Right lobe of liver (tissue), 6 donors: Measurements from ENCODE around the gene KIF5B. TPM values are rescaled to one million over a fixed set of nuclear protein-coding genes. Genes with fewer than 3 reads are reported as not detected.

Experiments
- ATAC-seq, 4 donors: fragments of 200-7000 bp; cut with Tn5 transposase; one replicate each; pipeline ENCODE4 v1.9.1; 2020; ENCODE audit warnings: mild to moderate bottlenecking in 4 of 4, moderate library complexity in 4 of 4
- DNase-seq, 3 donors: peaks; one replicate each; pipeline ENCODE4 v3.0.0-alpha.2; 2020
- H3K27ac ChIP-seq, 3 donors: fragments of 200-600 bp; one replicate each; pipeline ENCODE4 v1.8.0; 2022
- H3K27me3 ChIP-seq, 2 donors: fragments of 200-600 bp; one replicate each; pipeline ENCODE4 v1.8.0; 2022
- H3K36me3 ChIP-seq, 4 donors: fragments of 200-600 bp; sonication (generic) in 1 of 4; one replicate each; pipeline versions ENCODE4 v1.5.1 to v1.8.0; 2017 to 2022; ENCODE audit warnings: control low read depth in 1 of 4
- H3K4me1 ChIP-seq, 4 donors: fragments of 200-600 bp; sonication (generic) in 1 of 4; one replicate each; pipeline versions ENCODE4 v1.5.1 to v1.8.0; 2017 to 2022; ENCODE audit warnings: control low read depth in 1 of 4
- H3K4me3 ChIP-seq, 3 donors: fragments of 200-600 bp; one replicate each; pipeline ENCODE4 v1.8.0; 2022
- H3K9me3 ChIP-seq, 4 donors: fragments of 200-600 bp; sonication (generic) in 1 of 4; one replicate each; pipeline versions ENCODE4 v1.5.1 to v1.8.0; 2017 to 2022; ENCODE audit warnings: control low read depth in 1 of 4
- POLR2A ChIP-seq: fragments of 450-650 bp; IDR thresholded peaks from one replicate; pipeline ENCODE4 v1.6.1; 2017; ENCODE audit warnings: antibody characterized with exemption, mild to moderate bottlenecking
- WGBS: methylation state at CpG from one replicate; pipeline ENCODE4 v1.1.6; 2018; ENCODE audit warnings: low coverage, low lambda C conversion rate; ENCODE audit not compliant: insufficient coverage; ENCODE audit errors: missing lambda C conversion rate; 5-methylcytosine and 5-hydroxymethylcytosine counted together
- intact Hi-C, 2 donors: fragments of 100-400 bp; cut with DNase I; formaldehyde crosslinking; loops; one replicate each; pipeline versions ENCODE4 v1.11.2 to v1.14.1; 2022
- total RNA-seq, 6 experiments: library from RNA; depleted of rRNA in 2 of 6; stranded (reverse); fragments of >200 nt in 2 of 6; fragmentation: NEBNext Ultra II Directional in 3 of 6; extraction: Animal tissue kit (Norgen Biotek cat#: 25700) in 3 of 6; gene quantifications; one replicate each; pipeline versions ENCODE4 v1.1.0 to v1.2.4, GENCODE V29; 2016 to 2023
- TF ChIP-seq, protein P1 (sequence below), 4 donors: fragments of 200-600 bp in 3 of 4; fragments of 450-650 bp in 1 of 4; IDR thresholded peaks; one replicate each; pipeline versions ENCODE4 v1.5.1 to v1.8.0; 2016 to 2022; ENCODE audit warnings: antibody characterized with exemption in 4 of 4, mild to moderate bottlenecking in 2 of 4
- donor health status: DM: no; HTN: yes; CAD: no.
- donor health status: DM: no; HTN: no; CAD: no.
- donor health status: DM: no; HTN: no; CAD: no.
- donor health status: DM: no; HTN: yes; CAD: no.
- donor health status: DM: no; HTN: yes; CAD: no.

Gene KIF5B
- total RNA-seq, 6 experiments from 2014 or later, result 12.8 to 44.4 (median 23.3) TPM

DNA sequence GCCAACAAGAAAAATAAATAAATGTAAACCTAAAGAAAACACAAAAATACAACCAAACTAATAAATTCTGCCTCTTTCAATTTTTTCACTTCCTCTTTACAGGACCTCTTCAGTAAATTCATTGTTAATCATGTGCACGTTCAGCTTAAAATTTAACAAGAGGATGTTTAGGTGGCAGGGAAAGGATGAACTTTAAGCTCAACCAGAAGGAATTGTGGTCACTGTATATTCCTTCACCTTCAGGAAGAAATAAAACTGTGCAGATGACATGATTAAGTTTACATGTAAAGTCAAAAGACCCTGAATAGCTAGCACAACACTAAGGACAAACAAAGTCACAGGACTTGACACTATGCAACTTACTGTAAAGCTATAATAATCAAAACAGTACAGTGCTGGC lies 33.0 kb downstream of the KIF5B start:
- 17% methylated on average over 1 of the region's 1 CpG for whole genome bisulfite sequencing
- ATAC-seq, result no peak
- H3K27ac ChIP-seq, result no peak overlapping the region
- H3K4me3 ChIP-seq, result no peak overlapping the region
- no peaks in the 10 kb centered on the region for H3K9me3 ChIP-seq
- H3K27me3 ChIP-seq, result no peaks in the 10 kb centered on the region
- no peak for TF ChIP-seq POLR2A
- TF ChIP-seq, protein P1, sequence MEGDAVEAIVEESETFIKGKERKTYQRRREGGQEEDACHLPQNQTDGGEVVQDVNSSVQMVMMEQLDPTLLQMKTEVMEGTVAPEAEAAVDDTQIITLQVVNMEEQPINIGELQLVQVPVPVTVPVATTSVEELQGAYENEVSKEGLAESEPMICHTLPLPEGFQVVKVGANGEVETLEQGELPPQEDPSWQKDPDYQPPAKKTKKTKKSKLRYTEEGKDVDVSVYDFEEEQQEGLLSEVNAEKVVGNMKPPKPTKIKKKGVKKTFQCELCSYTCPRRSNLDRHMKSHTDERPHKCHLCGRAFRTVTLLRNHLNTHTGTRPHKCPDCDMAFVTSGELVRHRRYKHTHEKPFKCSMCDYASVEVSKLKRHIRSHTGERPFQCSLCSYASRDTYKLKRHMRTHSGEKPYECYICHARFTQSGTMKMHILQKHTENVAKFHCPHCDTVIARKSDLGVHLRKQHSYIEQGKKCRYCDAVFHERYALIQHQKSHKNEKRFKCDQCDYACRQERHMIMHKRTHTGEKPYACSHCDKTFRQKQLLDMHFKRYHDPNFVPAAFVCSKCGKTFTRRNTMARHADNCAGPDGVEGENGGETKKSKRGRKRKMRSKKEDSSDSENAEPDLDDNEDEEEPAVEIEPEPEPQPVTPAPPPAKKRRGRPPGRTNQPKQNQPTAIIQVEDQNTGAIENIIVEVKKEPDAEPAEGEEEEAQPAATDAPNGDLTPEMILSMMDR (IDR thresholded peaks at IDR 0.05), result no peak
- intact Hi-C loops, result no loop called here
- H3K4me1 ChIP-seq, result no peaks in the 10 kb centered on the region
- no peak for DNase-seq
- H3K36me3 ChIP-seq, result peaks cover 8 to 78% (median 37%) of the 10 kb centered on the region in 4 donors

DNA sequence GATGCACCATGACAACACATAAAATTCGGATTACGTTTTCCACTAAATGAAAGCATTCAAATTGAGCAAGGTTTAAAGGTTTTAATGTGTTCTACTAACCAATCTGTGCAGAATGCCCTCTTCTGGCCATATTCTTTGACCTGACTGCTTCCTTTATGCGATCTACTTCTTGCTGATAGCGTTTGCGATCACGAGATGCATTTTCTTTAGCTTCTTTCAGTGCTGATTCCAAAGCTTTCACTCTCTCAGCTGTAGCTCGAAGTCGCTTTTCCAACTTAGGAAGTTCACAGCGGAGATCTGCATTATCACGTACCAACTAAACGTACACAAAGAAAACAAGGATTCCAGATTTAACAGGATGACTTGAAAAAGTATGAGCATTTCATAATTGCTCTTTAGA lies 39.2 kb downstream of the KIF5B start:
- no peak for ATAC-seq
- no peak for DNase-seq
- Histone ChIP-seq H3K9me3 (no peaks in the 10 kb centered on the region), H3K27ac (no peak overlapping the region), H3K36me3 (peaks cover 16 to 93% (median 58%) of the 10 kb centered on the region in 4 donors), H3K27me3 (no peaks in the 10 kb centered on the region), H3K4me3 (no peak overlapping the region), H3K4me1 (no peaks in the 10 kb centered on the region)
- TF ChIP-seq POLR2A, result no peak
- TF ChIP-seq, protein P1 (IDR thresholded peaks at IDR 0.05), result no peak
- intact Hi-C loops, result no loop called here
- 92% methylated on average over 11 of the region's 11 CpGs for WGBS

DNA sequence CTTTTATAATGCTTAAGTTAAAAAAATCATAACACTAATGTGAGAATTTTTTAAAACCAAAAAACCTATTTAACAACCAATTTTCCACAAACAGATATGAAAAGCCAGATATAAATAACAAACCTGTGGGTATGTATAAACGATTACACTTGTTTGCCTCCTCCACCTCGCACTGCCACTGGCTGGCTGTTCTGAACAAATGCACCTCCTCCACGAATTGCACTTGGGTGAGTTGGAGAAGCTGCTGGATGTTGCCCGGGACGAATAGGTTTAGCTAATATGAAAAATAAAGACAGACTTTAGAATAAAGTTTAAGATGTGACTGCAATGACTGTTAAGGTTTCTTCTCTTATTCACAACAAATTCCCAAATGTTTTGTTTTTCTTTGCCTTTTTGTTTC lies 40.8 kb downstream of the KIF5B start:
- no peak overlapping the region for H3K27ac ChIP-seq

DNA sequence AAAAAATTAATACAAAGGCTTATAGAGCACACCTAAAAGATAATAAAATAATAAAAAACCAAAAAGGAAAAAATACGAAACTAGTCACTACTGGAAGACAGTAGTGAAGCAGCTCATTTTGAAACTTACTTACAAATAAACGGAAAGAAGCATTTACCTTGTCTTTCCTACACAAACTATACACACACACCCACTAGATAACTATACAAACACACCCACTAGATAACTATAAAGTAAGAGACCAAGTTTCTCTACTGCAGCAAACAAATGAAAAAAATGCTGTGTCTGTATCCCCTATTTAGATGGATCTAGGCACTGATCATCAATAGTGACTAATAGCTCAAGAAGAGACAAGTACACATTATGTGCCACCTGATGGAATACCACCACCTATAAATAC lies 49.2 kb downstream of the KIF5B start:
- Histone ChIP-seq H3K4me1 (no peaks in the 10 kb centered on the region), H3K27me3 (no peaks in the 10 kb centered on the region), H3K27ac (no peak overlapping the region), H3K9me3 (no peaks in the 10 kb centered on the region), H3K36me3 (peaks cover 0 to 34% (median 2%) of the 10 kb centered on the region in 4 donors), H3K4me3 (no peak overlapping the region)
- no peak for ATAC-seq
- intact Hi-C loops, result no loop called here
- TF ChIP-seq, protein P1 (IDR thresholded peaks at IDR 0.05), result no peak
- no peak for TF ChIP-seq POLR2A
- no peak for DNase-seq
- WGBS, result 60% methylated on average over 2 of the region's 2 CpGs

More for the DNA sequence above, 40.8 kb downstream of the KIF5B start:
- 89% methylated on average over 5 of the region's 5 CpGs for WGBS
- intact Hi-C loops, result no loop called here
- TF ChIP-seq POLR2A, result no peak
- TF ChIP-seq, protein P1 (IDR thresholded peaks at IDR 0.05), result no peak
- Histone ChIP-seq H3K27me3 (no peaks in the 10 kb centered on the region), H3K9me3 (no peaks in the 10 kb centered on the region), H3K36me3 (peaks cover 16 to 93% (median 50%) of the 10 kb centered on the region in 4 donors), H3K4me3 (no peak overlapping the region), H3K4me1 (no peaks in the 10 kb centered on the region)
- DNase-seq (no peak), ATAC-seq (no peak)

DNA sequence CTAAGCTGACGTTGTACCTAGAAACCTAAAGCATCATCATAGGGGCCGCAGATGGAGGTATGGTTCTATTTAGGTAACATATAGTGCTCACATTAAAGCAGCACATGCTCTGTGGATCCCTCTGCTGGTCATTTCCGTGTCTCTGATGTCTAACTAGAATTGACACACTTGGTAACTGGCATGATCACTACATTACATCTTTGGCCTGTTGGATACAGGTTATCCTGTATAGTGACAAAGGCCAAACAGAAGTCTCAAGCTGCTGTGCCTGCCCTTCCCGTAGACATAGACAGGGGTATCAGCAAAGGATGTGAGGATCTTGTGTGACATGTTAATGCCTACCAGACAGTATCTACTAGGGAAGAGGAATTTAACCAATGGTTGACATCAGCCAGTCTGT lies 51.2 kb downstream of the KIF5B start:
- peak; percentile 67 to 72 (median 69) for ATAC-seq
- intact Hi-C loops, result no loop called here
- no peaks in the 10 kb centered on the region for H3K9me3 ChIP-seq
- TF ChIP-seq, protein P1 (IDR thresholded peaks at IDR 0.05), result peak; percentile 41 to 51 (median 46)
- TF ChIP-seq POLR2A, result no peak
- no peaks in the 10 kb centered on the region for H3K4me1 ChIP-seq
- WGBS, result 51% methylated on average over 4 of the region's 4 CpGs
- no peak overlapping the region for H3K4me3 ChIP-seq
- H3K27me3 ChIP-seq, result no peaks in the 10 kb centered on the region
- H3K36me3 ChIP-seq, result peaks cover 0 to 15% (median 0%) of the 10 kb centered on the region in 4 donors
- H3K27ac ChIP-seq, result no peak overlapping the region
- DNase-seq, result no peak
